A549 (cell line): ENCODE measurements around the gene NRXN3.

Experiments used
- CTCF ChIP-seq: fragments of >200 bp; sonication (Bioruptor Twin); formaldehyde crosslinking; IDR thresholded peaks from 3 replicates; pipeline ENCODE4 v1.5.1; 2016
- FOSL2 ChIP-seq, 2 experiments: fragments of 450-650 bp in 1 of 2; fragments of >200 bp in 1 of 2; sonication (Bioruptor Twin) in 1 of 2; formaldehyde crosslinking; IDR thresholded peaks; 2 replicates each; pipeline versions ENCODE4 v1.5.0 to v1.6.1; 2016 to 2020; ENCODE audit warnings: mild to moderate bottlenecking in 1 of 2, moderate library complexity in 1 of 2
- JUN ChIP-seq, 2 experiments: fragments of >200 bp; sonication (Bioruptor Twin); formaldehyde crosslinking; IDR thresholded peaks; 2 replicates in 1 of 2; 3 replicates in 1 of 2; pipeline ENCODE4 v1.6.1; 2016 to 2017
- NR3C1 ChIP-seq: fragments of >200 bp; sonication (Bioruptor Twin); formaldehyde crosslinking; IDR thresholded peaks from 3 replicates; pipeline ENCODE4 v1.6.1; 2017
- POLR2A ChIP-seq: IDR thresholded peaks from 2 replicates; pipeline ENCODE4 v1.6.1; 2012; ENCODE audit warnings: mild to moderate bottlenecking, low read length
- RAD21 ChIP-seq, 2 experiments: fragments of >200 bp in 1 of 2; sonication (Bioruptor Twin) in 1 of 2; formaldehyde crosslinking in 1 of 2; IDR thresholded peaks in 1 of 2; conservative IDR thresholded peaks in 1 of 2; 2 replicates in 1 of 2; 3 replicates in 1 of 2; pipeline ENCODE4 v1.6.1; 2012 to 2018; ENCODE audit warnings: inconsistent platforms in 1 of 2
- REST ChIP-seq: fragments of 200-600 bp; sonication (generic); IDR thresholded peaks from 2 replicates; pipeline ENCODE4 v1.6.1; 2016; ENCODE audit warnings: antibody characterized with exemption, mild to moderate bottlenecking, moderate library complexity

- TF ChIP-seq CTCF (no peak), POLR2A (no peak), JUN (IDR thresholded peaks at IDR 0.05) (no peak), REST (no peak), RAD21 (conservative IDR thresholded peaks at IDR 0.05 in 1 of 2, IDR thresholded peaks at IDR 0.05 in 1 of 2) (no peak), NR3C1 (no peak), FOSL2 (IDR thresholded peaks at IDR 0.05) (no peak), FOSL2 (CRISPR knock-in tag; IDR thresholded peaks at IDR 0.05) (no peak)
Observed at GRCh38 chr14:79840103-79840502, 1669.9 kb downstream of the NRXN3 start.
